CD4-positive, alpha-beta T cell treated with Interleukin-15 for 4 hours (primary cell): Measurements from ENCODE around the gene SLIT1.

Source experiments
- DNase-seq: peaks from one replicate; pipeline ENCODE4 v3.0.0-alpha.2; 2020; ENCODE audit warnings: low spot score

Gene SLIT1

GRCh38 chr10:97169911-97170693 is 15.7 kb downstream of the SLIT1 start:
- DNase-seq: no peak

- DNase-seq: no peak
Measured at GRCh38 chr10:97169063-97169462, 16.7 kb downstream of the SLIT1 start.

GRCh38 chr10:97168645-97169044 is 17.1 kb downstream of the SLIT1 start:
- DNase-seq: no peak

- DNase-seq: no peak
Measured at GRCh38 chr10:97165499-97165898, 20.3 kb downstream of the SLIT1 start.

- DNase-seq: no peak
Measured at GRCh38 chr10:97163781-97164501, 21.8 kb downstream of the SLIT1 start.

- no peak for DNase-seq
Measured at GRCh38 chr10:97163181-97163580, 22.6 kb downstream of the SLIT1 start.

- DNase-seq: no peak
Measured at GRCh38 chr10:97159646-97160305, 26.0 kb downstream of the SLIT1 start.

- no peak for DNase-seq
Measured at GRCh38 chr10:97157578-97158095, 28.1 kb downstream of the SLIT1 start.

- DNase-seq: no peak
Measured at GRCh38 chr10:97154781-97155180, 31.0 kb downstream of the SLIT1 start.

- no peak for DNase-seq
Measured at GRCh38 chr10:97154162-97154561, 31.6 kb downstream of the SLIT1 start.

GRCh38 chr10:97153270-97153850 is 32.4 kb downstream of the SLIT1 start:
- no peak for DNase-seq

- DNase-seq: no peak
Measured at GRCh38 chr10:97151307-97151914, 34.3 kb downstream of the SLIT1 start.

- no peak for DNase-seq
Measured at GRCh38 chr10:97150616-97151015, 35.1 kb downstream of the SLIT1 start.

- no peak for DNase-seq
Measured at GRCh38 chr10:97150013-97150595, 35.7 kb downstream of the SLIT1 start.

- no peak for DNase-seq
Measured at GRCh38 chr10:97149079-97149531, 36.7 kb downstream of the SLIT1 start.

GRCh38 chr10:97144297-97144696 is 41.5 kb downstream of the SLIT1 start:
- DNase-seq: no peak

- no peak for DNase-seq
Measured at GRCh38 chr10:97142834-97143233, 42.9 kb downstream of the SLIT1 start.

- no peak for DNase-seq
Measured at GRCh38 chr10:97140902-97141745, 44.6 kb downstream of the SLIT1 start.

GRCh38 chr10:97140049-97140846 is 45.5 kb downstream of the SLIT1 start:
- DNase-seq: no peak

- no peak for DNase-seq
Measured at GRCh38 chr10:97139651-97140048, 46.1 kb downstream of the SLIT1 start.
